Measurements from ENCODE around the gene TECPR1. TPM values are rescaled to one million over a fixed set of nuclear protein-coding genes. Genes with fewer than 3 reads are reported as not detected.

The TECPR1 gene
- total RNA-seq, 4 donors from 2014 or later, result 16.0 to 59.6 (median 33.9) TPM

- no peak overlapping the region for H3K4me3 ChIP-seq
- in situ Hi-C loops (cut with MboI; ENCODE audit: low sequenced_read_pairs in 4 of 4), result loop anchor here in 2 of 4 donors (25.0 kb wide), 2 partner anchors 146 to 154 kb away; partner anchors contain the start of genes BAIAP2L1 (in 1 of the 2) and LMTK2 (in 1 of the 2)
- H3K4me1 ChIP-seq, result no peaks in the 10 kb centered on the region
- intact Hi-C loops (cut with DNase I; ENCODE audit: low total_unique reads), result loop anchor here (5.0 kb wide), 1 partner anchor 136 kb away; the partner anchor contains the start of gene BAIAP2L1
- ATAC-seq (no peak), DNase-seq (no peak)
- no peak overlapping the region for H3K27ac ChIP-seq
- TF ChIP-seq CTCF (IDR thresholded peaks at IDR 0.05 in 4 of 5, conservative IDR thresholded peaks at IDR 0.05 in 1 of 5) (no peak), POLR2A (IDR thresholded peaks at IDR 0.05) (no peak)
- H3K9me3 ChIP-seq, result no peaks in the 10 kb centered on the region
- H3K27me3 ChIP-seq, result no peaks in the 10 kb centered on the region
- peaks cover 0 to 6% of the 10 kb centered on the region in 2 donors for H3K36me3 ChIP-seq
These were observed 13.8 kb upstream of the TECPR1 start for GRCh38 chr7:98265841-98266271.

GRCh38 chr7:98257701-98258100 is 5.7 kb upstream of the TECPR1 start:
- TF ChIP-seq POLR2A (IDR thresholded peaks at IDR 0.05) (no peak), CTCF (IDR thresholded peaks at IDR 0.05 in 4 of 5, conservative IDR thresholded peaks at IDR 0.05 in 1 of 5) (no peak)
- H3K4me3 ChIP-seq, result no peak overlapping the region
- ATAC-seq, result no peak
- peaks cover 0 to 6% of the 10 kb centered on the region in 2 donors for H3K36me3 ChIP-seq
- no peak overlapping the region for H3K27ac ChIP-seq
- H3K9me3 ChIP-seq, result no peaks in the 10 kb centered on the region
- in situ Hi-C loops (cut with MboI; ENCODE audit: low sequenced_read_pairs in 4 of 4), result loop anchor here in 2 of 4 donors (25.0 kb wide), 2 partner anchors 145 to 155 kb away; partner anchors contain the start of genes BAIAP2L1 (in 1 of the 2) and LMTK2 (in 1 of the 2)
- intact Hi-C loops (cut with DNase I; ENCODE audit: low total_unique reads), result no loop called here
- H3K4me1 ChIP-seq, result peaks cover 7 to 8% of the 10 kb centered on the region in 2 donors
- no peaks in the 10 kb centered on the region for H3K27me3 ChIP-seq
- DNase-seq, result no peak

GRCh38 chr7:98256431-98256830 is 4.4 kb upstream of the TECPR1 start:
- in situ Hi-C loops (cut with MboI; ENCODE audit: low sequenced_read_pairs in 4 of 4) (loop anchor here in 2 of 4 donors (25.0 kb wide), 2 partner anchors 144 to 156 kb away; partner anchors contain the start of genes BAIAP2L1 (in 1 of the 2) and LMTK2 (in 1 of the 2)), intact Hi-C loops (cut with DNase I; ENCODE audit: low total_unique reads) (no loop called here)
- Histone ChIP-seq H3K4me1 (peaks cover 12 to 14% of the 10 kb centered on the region in 2 donors), H3K27ac (no peak overlapping the region), H3K9me3 (no peaks in the 10 kb centered on the region), H3K27me3 (no peaks in the 10 kb centered on the region), H3K4me3 (no peak overlapping the region), H3K36me3 (no peaks in the 10 kb centered on the region)
- ATAC-seq (no peak), DNase-seq (no peak)
- TF ChIP-seq POLR2A (IDR thresholded peaks at IDR 0.05) (no peak), CTCF (IDR thresholded peaks at IDR 0.05 in 4 of 5, conservative IDR thresholded peaks at IDR 0.05 in 1 of 5) (no peak)

- H3K9me3 ChIP-seq, result no peaks in the 10 kb centered on the region
- H3K4me1 ChIP-seq, result peaks cover 18 to 25% of the 10 kb centered on the region in 2 donors
- TF ChIP-seq CTCF (IDR thresholded peaks at IDR 0.05 in 4 of 5, conservative IDR thresholded peaks at IDR 0.05 in 1 of 5), result no peak
- TF ChIP-seq POLR2A (IDR thresholded peaks at IDR 0.05), result no peak
- H3K36me3 ChIP-seq, result no peaks in the 10 kb centered on the region
- no peak overlapping the region for H3K27ac ChIP-seq
- DNase-seq (no peak), ATAC-seq (no peak)
- intact Hi-C loops (cut with DNase I; ENCODE audit: low total_unique reads), result loop anchor here (5.0 kb wide), 1 partner anchor 148 kb away; the partner anchor contains the start of gene LMTK2
- no peaks in the 10 kb centered on the region for H3K27me3 ChIP-seq
- in situ Hi-C loops (cut with MboI; ENCODE audit: low sequenced_read_pairs in 4 of 4), result loop anchor here in 2 of 4 donors (25.0 kb wide), 2 partner anchors 143 to 157 kb away; partner anchors contain the start of genes BAIAP2L1 (in 1 of the 2) and LMTK2 (in 1 of the 2)
- H3K4me3 ChIP-seq, result no peak overlapping the region
These were observed 3.0 kb upstream of the TECPR1 start for GRCh38 chr7:98254951-98255610.
